ENCODE measurements around the gene HNF4A. TPM values are rescaled to one million over a fixed set of nuclear protein-coding genes. Genes with fewer than 3 reads are reported as not detected.
A peak's percentile ranks its signal among the peaks of the same experiment; 100 is the strongest.

The HNF4A gene
- total and polyA plus RNA-seq, 2 of the 13 experiments (the other 11 are each of a cell fraction or from before 2014, with no cell fraction given): 80.9 to 169 TPM

GRCh38 chr20:44354979-44355497, 461 bp upstream of the HNF4A start (continued):
- TF ChIP-seq ARID4A (CRISPR knock-in tag; IDR thresholded peaks at IDR 0.05; ENCODE audit: borderline replicate concordance) (no peak), CREM (IDR thresholded peaks at IDR 0.05) (no peak), CREM (CRISPR knock-in tag; IDR thresholded peaks at IDR 0.05) (no peak), ZNF780A (CRISPR knock-in tag; IDR thresholded peaks at IDR 0.05) (no peak), SMC3 (IDR thresholded peaks at IDR 0.05; ENCODE audit: low read length) (no peak), GATA4 (IDR thresholded peaks at IDR 0.05; ENCODE audit: borderline replicate concordance, low read depth) (no peak), BRCA1 (CRISPR knock-in tag; IDR thresholded peaks at IDR 0.05) (no peak), ZFAT (CRISPR knock-in tag; conservative IDR thresholded peaks at IDR 0.05) (no peak), ARHGAP35 (CRISPR knock-in tag; IDR thresholded peaks at IDR 0.05; ENCODE audit: borderline replicate concordance) (0 out of 2 replicates have a peak, but pooled peaks have one; percentile 5), ZNF207 (IDR thresholded peaks at IDR 0.05; ENCODE audit: borderline replicate concordance) (no peak), SNAPC2 (CRISPR knock-in tag; IDR thresholded peaks at IDR 0.05) (no peak), YEATS2 (CRISPR knock-in tag; IDR thresholded peaks at IDR 0.05; ENCODE audit: borderline replicate concordance) (no peak), KDM6A (CRISPR knock-in tag; IDR thresholded peaks at IDR 0.05; ENCODE audit: low read depth) (no peak), ZNF576 (CRISPR knock-in tag; IDR thresholded peaks at IDR 0.05) (peak; percentile 50; the same call in 1 of the 2 replicates), KDM1A (CRISPR knock-in tag; IDR thresholded peaks at IDR 0.05) (peak; percentile 73; the same call in 1 of the 2 replicates), ZNF552 (CRISPR knock-in tag; IDR thresholded peaks at IDR 0.05; ENCODE audit: borderline replicate concordance) (no peak), SMAD9 (CRISPR knock-in tag; IDR thresholded peaks at IDR 0.05) (0 out of 2 replicates have a peak, but pooled peaks have one; percentile 13), ZNF274 (CRISPR knock-in tag; IDR thresholded peaks at IDR 0.05) (no peak; the same call in 1 of the 2 replicates)
- TF ChIP-seq, protein P1, sequence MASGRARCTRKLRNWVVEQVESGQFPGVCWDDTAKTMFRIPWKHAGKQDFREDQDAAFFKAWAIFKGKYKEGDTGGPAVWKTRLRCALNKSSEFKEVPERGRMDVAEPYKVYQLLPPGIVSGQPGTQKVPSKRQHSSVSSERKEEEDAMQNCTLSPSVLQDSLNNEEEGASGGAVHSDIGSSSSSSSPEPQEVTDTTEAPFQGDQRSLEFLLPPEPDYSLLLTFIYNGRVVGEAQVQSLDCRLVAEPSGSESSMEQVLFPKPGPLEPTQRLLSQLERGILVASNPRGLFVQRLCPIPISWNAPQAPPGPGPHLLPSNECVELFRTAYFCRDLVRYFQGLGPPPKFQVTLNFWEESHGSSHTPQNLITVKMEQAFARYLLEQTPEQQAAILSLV (CRISPR knock-in tag; IDR thresholded peaks at IDR 0.05; ENCODE audit: borderline replicate concordance): no peak
- TF ChIP-seq, protein P2, sequence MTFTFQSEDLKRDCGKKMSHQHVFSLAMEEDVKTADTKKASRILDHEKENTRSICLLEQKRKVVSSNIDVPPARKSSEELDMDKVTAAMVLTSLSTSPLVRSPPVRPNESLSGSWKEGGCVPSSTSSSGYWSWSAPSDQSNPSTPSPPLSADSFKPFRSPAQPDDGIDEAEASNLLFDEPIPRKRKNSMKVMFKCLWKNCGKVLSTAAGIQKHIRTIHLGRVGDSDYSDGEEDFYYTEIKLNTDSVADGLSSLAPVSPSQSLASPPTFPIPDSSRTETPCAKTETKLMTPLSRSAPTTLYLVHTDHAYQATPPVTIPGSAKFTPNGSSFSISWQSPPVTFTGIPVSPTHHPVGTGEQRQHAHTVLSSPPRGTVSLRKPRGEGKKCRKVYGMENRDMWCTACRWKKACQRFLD (CRISPR knock-in tag; IDR thresholded peaks at IDR 0.05; ENCODE audit: borderline replicate concordance): no peak
